IMR-90 (cell line): ENCODE results near the gene CHM.

Experiments
- ELK1 ChIP-seq: fragments of 150-350 bp; IDR thresholded peaks from 2 replicates; pipeline ENCODE4 v1.6.1; 2016; ENCODE audit warnings: low read depth, mild to moderate bottlenecking, low read length, moderate library complexity, borderline replicate concordance
- MXI1 ChIP-seq: IDR thresholded peaks from 2 replicates; pipeline ENCODE4 v1.6.1; 2012; ENCODE audit warnings: low read depth, mild to moderate bottlenecking, low read length, moderate library complexity, borderline replicate concordance

- TF ChIP-seq ELK1 = no peak
- TF ChIP-seq MXI1 = no peak
Measured at GRCh38 chrX:85930099-85930498, 117.3 kb downstream of the CHM start.
